ENCODE results near the gene UMODL1.

DNA sequence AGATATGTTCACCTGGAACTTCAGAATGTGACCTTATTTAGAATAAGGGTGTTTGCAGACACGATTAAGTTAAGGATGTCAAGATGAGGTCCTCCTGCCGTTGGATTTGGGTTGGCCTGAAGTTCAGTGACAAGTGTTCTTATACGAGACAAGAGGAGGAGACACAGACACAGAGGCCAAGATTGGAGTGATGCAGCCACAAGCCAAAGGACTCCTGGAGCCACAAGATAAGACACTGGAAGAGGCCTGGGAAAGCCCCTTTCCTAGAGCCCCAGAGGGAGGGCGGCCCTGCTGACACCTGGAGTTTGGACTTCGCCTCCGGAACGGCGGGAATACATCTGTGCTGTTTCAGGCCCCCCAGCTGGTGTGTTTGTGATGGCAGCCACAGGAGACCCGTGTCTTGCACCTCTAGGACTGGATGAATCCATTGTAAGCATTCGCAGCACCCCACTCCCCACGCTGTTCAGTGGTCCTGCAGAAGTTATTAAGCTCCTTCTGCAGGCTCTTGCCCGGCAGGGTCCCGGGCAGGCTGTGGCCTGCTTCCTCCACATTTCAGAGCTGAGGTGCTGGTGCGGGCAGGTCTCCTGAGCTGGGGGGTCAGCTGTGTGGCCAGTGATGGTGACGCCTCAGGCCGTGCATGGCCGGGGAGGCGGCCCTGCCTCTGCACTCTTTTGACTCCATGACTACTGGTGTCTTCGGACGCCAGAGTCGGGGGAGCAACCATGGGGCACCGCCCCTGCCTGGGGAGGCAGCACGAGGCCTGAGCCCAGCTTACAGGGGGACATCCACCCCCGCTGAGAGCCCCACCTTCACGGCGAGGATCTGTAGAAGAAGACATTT lies 34.6 kb downstream of the UMODL1 start:
- TF ChIP-seq EZH2 (IDR thresholded peaks at IDR 0.05) (no peak), POLR2AphosphoS5 (IDR thresholded peaks at IDR 0.05; ENCODE audit: borderline replicate concordance, low read depth, low read length) (no peak), FOXP2 (optimal IDR thresholded peaks at IDR 0.05; ENCODE audit: control extremely low read depth, extremely low read length, insufficient read depth) (no peak)
